KOPT-K1 (cell line): ENCODE measurements around the gene GAP43.
"Not testable (repeated sequence)": the region's sequence is repeated elsewhere in the genome, so short reads cannot be mapped to it uniquely, and the experiment has no call there.

ENCODE experiments used
- H3K27ac ChIP-seq: fragments of 200-600 bp; sonication (generic); 2 replicates; pipeline ENCODE4 v1.5.1; 2016; ENCODE audit warnings: antibody characterized with exemption, mild to moderate bottlenecking, low read depth, low read length; ENCODE audit not compliant: poor library complexity, severe bottlenecking
- H3K36me3 ChIP-seq: fragments of 200-600 bp; sonication (generic); 2 replicates; pipeline ENCODE4 v1.5.1; 2017; ENCODE audit warnings: antibody characterized with exemption, mild to moderate bottlenecking, low read length, moderate library complexity; ENCODE audit not compliant: insufficient read depth
- H3K9me3 ChIP-seq: fragments of 200-600 bp; sonication (generic); 2 replicates; pipeline ENCODE4 v1.5.1; 2017; ENCODE audit warnings: antibody characterized with exemption, low read length, mild to moderate bottlenecking; ENCODE audit not compliant: insufficient read depth, poor library complexity, severe bottlenecking

The GAP43 gene

DNA sequence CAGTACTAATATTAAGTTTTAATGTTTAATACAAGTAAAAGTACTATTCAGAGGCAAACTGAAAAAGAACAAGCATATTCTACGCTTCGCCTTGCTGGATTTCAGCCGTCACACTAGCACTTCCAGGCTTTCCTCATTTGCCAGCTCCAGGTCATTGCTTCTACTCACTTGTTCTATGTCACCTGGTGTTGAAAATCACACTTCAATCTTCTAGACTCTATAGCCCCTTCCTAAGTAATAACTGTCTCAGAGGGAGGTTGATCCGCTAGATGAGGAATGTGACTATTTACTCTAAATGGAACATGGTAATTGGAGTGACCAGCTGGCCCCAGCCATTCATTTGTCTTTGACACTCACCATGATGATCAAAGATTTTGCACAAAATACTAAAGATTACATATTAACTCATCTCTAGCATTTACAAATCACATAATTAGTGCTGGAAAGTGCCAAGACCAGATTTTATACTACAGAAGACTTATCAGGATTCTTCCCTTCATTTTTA lies 92.0 kb downstream of the GAP43 start:
- Histone ChIP-seq H3K9me3 (no peaks in the 10 kb centered on the region), H3K36me3 (no peaks in the 10 kb centered on the region), H3K27ac (no peak overlapping the region)

DNA sequence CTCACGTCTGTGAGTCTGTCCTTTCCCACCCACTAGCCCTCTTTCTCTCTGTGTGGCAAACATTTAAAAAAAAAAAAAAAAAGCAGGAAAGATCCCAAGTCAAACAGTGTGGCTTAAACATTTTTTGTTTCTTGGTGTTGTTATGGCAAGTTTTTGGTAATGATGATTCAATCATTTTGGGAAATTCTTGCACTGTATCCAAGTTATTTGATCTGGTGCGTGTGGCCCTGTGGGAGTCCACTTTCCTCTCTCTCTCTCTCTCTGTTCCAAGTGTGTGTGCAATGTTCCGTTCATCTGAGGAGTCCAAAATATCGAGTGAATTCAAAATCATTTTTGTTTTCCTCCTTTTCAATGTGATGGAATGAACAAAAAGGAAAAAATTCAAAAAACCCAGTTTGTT lies 97.7 kb downstream of the GAP43 start:
- no peaks in the 10 kb centered on the region for H3K9me3 ChIP-seq
- no peaks in the 10 kb centered on the region for H3K36me3 ChIP-seq
- H3K27ac ChIP-seq: no peak overlapping the region

DNA sequence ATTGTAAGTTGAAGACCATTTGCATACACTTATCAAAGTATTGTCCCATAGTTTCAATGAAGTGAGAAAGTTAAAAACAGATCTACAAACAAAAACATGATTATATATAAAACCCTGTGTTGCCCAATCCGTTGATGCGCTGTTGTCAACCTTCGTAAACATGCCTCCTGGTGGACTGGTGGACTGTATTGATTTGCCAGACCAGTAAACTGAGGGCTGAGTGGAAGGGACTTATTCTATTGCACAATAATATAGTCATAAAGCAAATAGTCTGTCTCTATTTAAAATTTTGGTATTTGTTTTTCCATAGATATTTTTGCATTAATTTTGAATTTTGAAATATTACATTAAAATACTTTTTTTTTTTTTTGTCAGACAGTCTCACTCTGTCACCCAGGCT lies 102.5 kb downstream of the GAP43 start:
- Histone ChIP-seq H3K9me3 (no peaks in the 10 kb centered on the region), H3K36me3 (no peaks in the 10 kb centered on the region)

DNA sequence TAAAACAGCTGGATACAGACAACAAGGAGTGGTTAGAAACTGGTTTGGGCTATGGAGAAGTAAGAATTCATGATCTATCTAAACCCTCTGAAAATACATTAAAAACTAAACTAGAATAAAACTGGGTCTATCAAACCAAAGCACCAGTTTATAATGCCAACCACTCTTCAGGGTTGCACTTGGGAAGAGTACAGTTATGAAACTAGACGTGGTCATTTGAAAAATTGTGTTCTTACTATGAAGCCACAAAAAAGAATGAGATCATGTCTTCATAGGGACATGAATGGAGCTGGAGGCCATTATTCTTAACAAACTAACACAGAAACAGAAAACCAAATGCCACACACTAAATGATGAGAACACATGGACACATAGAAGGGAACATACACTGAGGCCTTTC lies 103.8 kb downstream of the GAP43 start:
- no peaks in the 10 kb centered on the region for H3K36me3 ChIP-seq
- H3K27ac ChIP-seq: no peak overlapping the region

More for the DNA sequence above, 102.5 kb downstream of the GAP43 start:
- H3K27ac ChIP-seq: no peak overlapping the region

DNA sequence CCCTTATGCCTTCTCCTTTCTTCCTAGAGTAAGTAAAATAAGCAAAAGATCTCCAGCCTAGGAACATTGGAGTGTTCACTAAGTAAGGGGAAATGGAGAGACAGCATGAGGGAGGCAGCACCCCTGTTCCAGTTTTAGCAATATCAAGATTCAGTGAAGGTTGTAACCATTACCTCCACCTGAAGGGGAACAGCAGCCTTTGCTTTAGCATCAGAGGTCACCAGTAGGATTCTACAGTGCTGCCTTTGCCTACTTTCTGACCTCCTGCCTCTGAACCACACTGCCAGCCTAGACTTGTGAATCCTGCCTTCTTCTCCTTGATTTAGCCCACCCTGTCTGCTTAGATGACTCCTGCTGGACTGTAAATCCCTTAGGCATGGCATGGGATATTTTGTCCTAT lies 104.7 kb downstream of the GAP43 start:
- Histone ChIP-seq H3K9me3 (no peaks in the 10 kb centered on the region), H3K36me3 (no peaks in the 10 kb centered on the region), H3K27ac (no peak overlapping the region)

More for the DNA sequence above, 103.8 kb downstream of the GAP43 start:
- H3K9me3 ChIP-seq: no peaks in the 10 kb centered on the region

DNA sequence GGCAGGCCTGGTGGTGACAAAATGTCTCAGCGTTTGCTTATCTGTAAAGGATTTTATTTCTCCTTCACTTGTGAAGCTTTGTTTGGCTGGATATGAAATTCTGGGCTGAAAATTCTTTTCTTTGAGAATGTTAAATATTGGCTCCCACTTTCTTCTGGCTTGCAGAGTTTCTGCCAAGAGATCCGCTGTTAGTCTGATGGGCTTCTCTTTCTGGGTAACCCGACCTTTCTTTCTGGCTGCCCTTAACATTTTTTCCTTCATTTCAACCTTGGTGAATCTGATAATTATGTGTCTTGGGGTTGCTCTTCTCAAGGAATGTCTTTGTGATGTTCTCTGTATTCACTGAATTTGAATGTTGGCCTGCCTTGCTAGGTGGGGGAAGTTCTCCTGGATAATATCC lies 113.0 kb downstream of the GAP43 start:
- H3K36me3 ChIP-seq, H3K27ac ChIP-seq: not testable (repeated sequence)
- H3K9me3 ChIP-seq: peaks cover 11% of the 10 kb centered on the region

DNA sequence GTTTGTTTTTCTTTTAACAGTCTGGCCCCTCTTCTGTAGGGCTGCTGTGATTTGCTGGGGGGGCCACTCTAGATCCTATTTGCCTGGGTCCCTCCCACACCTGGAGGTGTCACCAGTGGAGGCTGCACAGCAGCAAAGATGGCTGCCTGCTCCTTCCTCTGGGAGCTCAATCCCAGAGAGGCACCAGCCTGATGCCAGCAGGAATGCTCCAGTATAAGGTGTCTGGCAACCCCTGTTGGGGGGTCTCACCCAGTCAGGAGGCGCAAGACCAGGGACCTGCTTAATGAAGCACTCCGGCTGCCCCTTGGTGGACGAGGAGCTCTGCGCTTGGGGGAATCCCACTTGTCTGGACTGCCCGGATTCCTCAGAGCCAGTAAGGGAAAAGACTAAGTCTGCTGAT lies 118.3 kb downstream of the GAP43 start:
- no peak overlapping the region for H3K27ac ChIP-seq
- H3K36me3 ChIP-seq: no peaks in the 10 kb centered on the region
- H3K9me3 ChIP-seq: peaks cover 12% of the 10 kb centered on the region

DNA sequence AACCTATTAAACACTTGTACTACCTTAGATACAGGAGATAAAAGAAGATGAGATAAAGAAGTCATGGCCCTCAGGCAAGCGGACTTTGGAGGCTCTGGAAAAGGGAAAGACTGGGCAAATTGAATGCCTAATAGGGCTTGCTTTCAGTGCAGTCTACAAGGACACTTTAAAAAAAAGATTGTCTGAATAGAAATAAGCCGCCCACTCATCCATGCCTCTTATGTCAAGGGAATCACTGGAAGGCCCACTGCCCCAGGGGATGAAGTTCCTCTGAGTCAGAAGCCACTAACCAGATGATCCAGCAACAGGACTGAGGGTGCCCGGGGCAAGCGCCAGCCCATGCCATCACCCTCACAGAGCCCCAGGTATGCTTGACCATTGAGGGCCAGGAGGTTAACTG lies 121.2 kb downstream of the GAP43 start:
- not testable (repeated sequence) for H3K36me3 ChIP-seq, H3K27ac ChIP-seq
- peaks cover 12% of the 10 kb centered on the region for H3K9me3 ChIP-seq

DNA sequence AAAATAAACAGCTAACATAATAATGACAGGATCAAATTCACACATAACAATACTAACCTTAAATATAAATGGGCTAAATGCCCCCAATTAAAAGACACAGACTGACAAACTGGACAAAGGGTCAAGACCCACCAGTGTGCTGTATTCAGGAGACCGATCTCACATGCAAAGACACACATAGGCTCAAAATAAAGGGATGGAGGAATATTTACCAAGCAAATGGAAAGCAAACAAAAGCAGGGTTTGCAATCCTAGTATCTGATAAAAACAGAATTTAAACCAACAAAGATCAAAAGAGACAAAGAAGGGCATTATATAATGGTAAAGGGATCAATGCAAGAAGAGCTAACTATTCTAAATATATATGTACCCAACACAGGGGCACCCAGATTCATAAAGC lies 129.7 kb downstream of the GAP43 start:
- H3K9me3 ChIP-seq, H3K36me3 ChIP-seq, H3K27ac ChIP-seq: not testable (repeated sequence)

DNA sequence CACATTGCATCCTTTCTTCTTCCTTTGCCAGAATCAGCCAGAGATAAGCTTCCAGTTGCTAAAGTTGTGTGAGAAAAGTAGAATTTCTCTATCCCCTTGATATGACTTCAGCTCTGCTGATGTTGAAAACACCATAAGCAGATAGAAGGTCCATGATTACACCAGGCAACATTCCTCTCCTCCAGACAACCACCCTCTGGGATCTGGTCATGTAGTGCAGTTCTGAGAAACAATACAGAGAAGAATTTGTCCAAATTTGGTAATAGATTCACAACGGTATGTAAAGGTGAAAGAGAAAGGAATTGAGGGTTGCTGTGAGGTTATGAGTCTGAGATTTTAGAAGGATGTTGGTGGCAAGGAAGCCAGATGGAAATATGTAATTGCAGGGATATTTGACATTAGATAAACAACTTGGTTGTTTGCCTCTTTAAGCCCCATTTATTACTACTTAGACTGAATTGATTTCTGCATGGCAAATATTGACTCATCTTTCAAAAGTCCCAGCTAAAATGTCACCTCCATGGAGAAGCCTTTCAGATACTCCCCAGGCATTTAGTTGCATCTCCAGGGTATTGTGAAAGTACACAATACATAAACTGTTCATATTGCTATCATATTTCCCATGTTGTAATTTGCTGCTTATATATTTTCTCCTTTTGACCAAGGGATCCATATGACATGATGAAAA lies 134.9 kb downstream of the GAP43 start:
- no peaks in the 10 kb centered on the region for H3K9me3 ChIP-seq
- no peak overlapping the region for H3K27ac ChIP-seq
- H3K36me3 ChIP-seq: no peaks in the 10 kb centered on the region

DNA sequence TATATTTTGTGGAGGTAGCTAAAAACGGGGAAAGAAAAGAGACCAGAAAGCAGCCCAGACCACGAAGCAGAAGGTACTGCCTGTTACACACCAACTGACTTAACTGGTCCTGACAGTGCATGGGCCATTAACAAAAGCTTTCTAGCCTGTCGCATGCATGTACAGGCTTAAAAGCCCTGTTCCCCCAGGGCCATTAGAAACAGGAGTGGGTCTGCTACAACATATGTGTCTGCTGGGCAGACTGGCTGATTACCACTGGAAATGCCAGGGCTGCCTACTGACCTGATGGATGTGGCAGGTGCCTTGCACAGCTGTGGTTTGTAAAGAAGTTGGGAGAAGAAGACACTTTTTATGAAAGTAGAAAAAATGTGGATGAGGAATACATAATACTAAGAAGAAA lies 137.4 kb downstream of the GAP43 start:
- Histone ChIP-seq H3K9me3 (no peaks in the 10 kb centered on the region), H3K27ac (no peak overlapping the region), H3K36me3 (no peaks in the 10 kb centered on the region)

DNA sequence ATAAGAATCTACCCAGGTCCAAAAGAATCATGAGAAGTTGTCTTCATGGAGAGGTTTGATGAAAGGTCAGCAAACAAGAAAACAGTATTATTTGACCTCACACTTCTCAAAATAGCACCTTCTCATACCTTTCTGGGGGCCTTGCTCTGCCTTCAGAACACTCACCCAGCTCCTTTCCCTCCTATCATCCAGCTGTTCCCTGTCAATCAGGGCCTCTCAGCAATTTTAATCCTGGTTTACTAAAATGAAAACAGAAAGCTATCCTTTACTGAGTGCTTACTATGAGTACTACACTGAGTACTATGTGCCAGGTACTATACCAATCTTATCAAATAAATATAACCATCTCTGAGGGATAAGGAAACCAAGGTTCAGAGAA lies 138.6 kb downstream of the GAP43 start:
- Histone ChIP-seq H3K9me3 (no peaks in the 10 kb centered on the region), H3K36me3 (no peaks in the 10 kb centered on the region), H3K27ac (no peak overlapping the region)

DNA sequence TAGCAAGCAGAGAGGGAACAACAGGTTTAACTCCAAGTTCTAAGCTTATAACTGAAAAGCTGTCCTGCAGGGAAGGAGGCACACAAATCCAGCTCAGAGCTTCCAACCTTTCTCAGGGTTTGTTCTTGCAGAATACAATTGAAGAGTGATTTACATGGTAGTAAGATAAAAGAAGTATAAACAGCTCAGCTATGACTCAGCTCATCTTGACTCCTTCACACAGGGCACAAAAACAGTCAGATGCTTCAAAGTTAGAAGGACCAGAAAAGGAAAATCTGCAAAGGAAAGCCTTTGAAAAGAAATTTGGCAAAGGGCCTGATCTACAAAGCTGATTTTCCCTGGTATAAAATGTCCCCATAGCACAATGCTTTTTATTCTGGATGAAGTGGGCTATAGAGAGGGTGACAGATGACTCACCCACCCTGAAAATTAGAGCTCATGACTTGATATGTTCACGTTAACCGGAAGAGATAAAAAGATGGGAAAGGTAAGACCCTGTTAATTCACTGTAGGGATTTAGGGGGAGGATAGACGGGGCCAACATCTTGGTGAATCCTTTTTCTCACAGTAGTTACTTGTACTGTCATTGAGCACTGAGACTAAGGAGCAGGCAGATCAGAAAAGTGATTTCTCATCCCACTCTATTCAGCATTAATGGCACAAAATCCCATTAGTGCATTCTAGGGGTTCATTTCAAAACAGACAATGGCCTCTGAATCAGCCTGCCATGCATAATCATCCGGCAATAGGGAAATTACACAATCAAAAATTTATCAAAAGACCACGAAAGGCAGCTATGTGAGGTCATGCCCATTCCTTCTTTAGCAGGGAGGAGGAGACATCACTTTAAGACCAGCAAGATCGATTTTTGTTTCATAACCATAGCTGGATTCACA lies 143.5 kb downstream of the GAP43 start:
- Histone ChIP-seq H3K9me3 (no peaks in the 10 kb centered on the region), H3K27ac (no peak overlapping the region), H3K36me3 (no peaks in the 10 kb centered on the region)

DNA sequence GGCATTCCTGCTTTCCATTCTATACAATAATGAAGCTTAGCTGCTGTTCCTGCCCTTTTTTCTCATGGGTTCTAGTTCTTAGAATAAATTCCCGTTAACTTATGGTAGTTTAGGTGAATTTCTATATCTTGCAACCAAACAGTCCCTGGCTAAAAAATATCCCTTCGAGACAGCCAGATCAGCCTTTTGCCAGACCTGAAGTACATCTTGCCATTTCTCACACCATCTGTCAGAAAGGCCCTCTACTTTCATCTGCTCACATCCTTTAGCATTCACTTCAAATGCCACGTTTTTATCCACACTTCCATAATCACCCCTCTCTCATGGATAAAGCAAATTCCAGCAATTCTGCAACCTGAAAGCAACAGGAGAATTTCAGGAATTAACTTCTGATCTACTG lies 145.4 kb downstream of the GAP43 start:
- no peaks in the 10 kb centered on the region for H3K9me3 ChIP-seq
- no peaks in the 10 kb centered on the region for H3K36me3 ChIP-seq
- no peak overlapping the region for H3K27ac ChIP-seq
